Measurements from ENCODE around the gene ARFGAP1. TPM values are rescaled to one million over a fixed set of nuclear protein-coding genes. Genes with fewer than 3 reads are reported as not detected.

ARFGAP1 gene
- total and polyA plus RNA-seq, 2 of the 4 experiments (the other 2 are of a cell fraction) = 59.1 to 194 TPM

GRCh38 chr20:63301671-63302070, 29.1 kb downstream of the ARFGAP1 start:
- CTCF ChIA-PET = no interaction called here

More at GRCh38 chr20:63301671-63302070, 29.1 kb downstream of the ARFGAP1 start:
- Histone ChIP-seq H3K27ac (ENCODE audit: insufficient read depth, low read length) (no peak overlapping the region), H3K4ac (ENCODE audit: low read depth, low read length) (no peak overlapping the region), H4K8ac (ENCODE audit: low read depth in 2 of 2, low read length in 2 of 2) (no peak overlapping the region), H3K4me1 (ENCODE audit: control insufficient read depth, insufficient read depth, low read length) (no peaks in the 10 kb centered on the region), H3K79me1 (ENCODE audit: low read depth in 1 of 2, low read length in 2 of 2) (no peaks in the 10 kb centered on the region), H3K4me3 (ENCODE audit: insufficient read depth, low read depth, low read length) (no peak overlapping the region), H3K56ac (ENCODE audit: extremely low read depth, insufficient read depth, low read length) (no peak overlapping the region), H2AK5ac (ENCODE audit: low read depth, low read length) (no peak overlapping the region), H3K27me3 (ENCODE audit: control insufficient read depth, insufficient read depth, low read length) (peaks cover 29% of the 10 kb centered on the region), H3K23ac (ENCODE audit: low read depth, low read length) (no peak overlapping the region), H3K14ac (replicated peaks; ENCODE audit: low read depth, low read length) (no peak overlapping the region), H4K91ac (ENCODE audit: insufficient read depth, low read depth, low read length) (no peak overlapping the region), H2BK5ac (ENCODE audit: low read depth, low read length, poor library complexity, severe bottlenecking) (no peak overlapping the region), H3K4me2 (ENCODE audit: low read depth, low read length) (no peak overlapping the region), H4K5ac (ENCODE audit: low read depth, low read length) (no peak overlapping the region), H3K36me3 (ENCODE audit: control insufficient read depth, insufficient read depth, low read length) (no peaks in the 10 kb centered on the region), H3K9me3 (ENCODE audit: control insufficient read depth, insufficient read depth, low read length) (peaks cover 2% of the 10 kb centered on the region; the same call in 1 of the 2 replicates), H2BK20ac (ENCODE audit: low read depth, low read length) (no peak overlapping the region), H3K18ac (ENCODE audit: low read depth, low read length) (no peak overlapping the region), H2AFZ (replicated peaks; ENCODE audit: low read length, poor library complexity) (no peak overlapping the region), H2BK120ac (ENCODE audit: low read depth, low read length) (no peak overlapping the region), H2AK9ac (replicated peaks; ENCODE audit: low read depth, low read length, poor library complexity) (no peak overlapping the region), H2BK15ac (ENCODE audit: low read depth, low read length) (no peak overlapping the region), H3K9me1 (ENCODE audit: insufficient read depth, low read length) (no peaks in the 10 kb centered on the region), H3K9ac (ENCODE audit: low read depth, low read length) (no peak overlapping the region), H4K20me1 (ENCODE audit: insufficient read depth, low read length) (no peaks in the 10 kb centered on the region; the same call in 1 of the 2 replicates)
- dilution Hi-C loops (cut with HindIII; ENCODE audit: low sequenced_read_pairs, unreplicated experiment) (no loop called here), in situ Hi-C loops (cut with MboI; ENCODE audit: low sequenced_read_pairs) (no loop called here), intact Hi-C loops (cut with micrococcal nuclease) (no loop called here)
- TF ChIP-seq CHD1 (IDR thresholded peaks at IDR 0.05; ENCODE audit: low read depth, low read length) (no peak), BHLHE40 (IDR thresholded peaks at IDR 0.05; ENCODE audit: low read depth, low read length) (no peak), MAFK (IDR thresholded peaks at IDR 0.05; ENCODE audit: low read depth, low read length) (no peak), ELK1 (IDR thresholded peaks at IDR 0.05; ENCODE audit: borderline replicate concordance, low read depth, low read length) (no peak), USF2 (IDR thresholded peaks at IDR 0.05; ENCODE audit: low read depth, low read length) (no peak), RFX5 (IDR thresholded peaks at IDR 0.05; ENCODE audit: low read depth, low read length) (no peak), MAZ (IDR thresholded peaks at IDR 0.05; ENCODE audit: borderline replicate concordance, low read depth, low read length) (no peak), RAD21 (IDR thresholded peaks at IDR 0.05; ENCODE audit: low read length) (no peak), CEBPB (IDR thresholded peaks at IDR 0.05; ENCODE audit: low read depth, low read length) (no peak), MXI1 (IDR thresholded peaks at IDR 0.05; ENCODE audit: borderline replicate concordance, low read depth, low read length) (no peak), NFE2L2 (IDR thresholded peaks at IDR 0.05; ENCODE audit: low read depth, low read length) (no peak), CTCF (conservative IDR thresholded peaks at IDR 0.05; ENCODE audit: low read depth, low read length) (no peak)
- ATAC-seq (ENCODE audit: low read depth) = no peak
- no peak for DNase-seq
- BruUV-seq (replicated peaks) = no TSS peak
- WGBS, 2 experiments (ENCODE audit: extremely low coverage in 2 of 2, insufficient read length in 1 of 2) = no CpG with 5 or more reads among the region's 1 CpG
- POLR2A ChIA-PET (ENCODE audit: unreplicated experiment) = no interaction called here
